Uterus (tissue), 4 donors: ENCODE data around the gene DBP. TPM values are rescaled to one million over a fixed set of nuclear protein-coding genes. Genes with fewer than 3 reads are reported as not detected.

Experiments
- DNase-seq, 2 donors: peaks; one replicate each; pipeline ENCODE4 v3.0.0-alpha.2; 2019 to 2020
- H3K27ac ChIP-seq, 2 donors: fragments of 200-600 bp; sonication (generic); 1 replicate in 1 of 2; 2 replicates in 1 of 2; pipeline ENCODE4 v1.5.1; 2016 to 2018
- H3K27me3 ChIP-seq, 2 donors: fragments of 200-600 bp; sonication (generic); one replicate each; pipeline ENCODE4 v1.5.1; 2018 to 2019; ENCODE audit warnings: control low read depth in 1 of 2
- H3K36me3 ChIP-seq, 2 donors: fragments of 200-600 bp; sonication (generic); one replicate each; pipeline ENCODE4 v1.5.1; 2019; ENCODE audit warnings: control low read depth in 1 of 2
- H3K4me1 ChIP-seq, 2 donors: fragments of 200-600 bp; sonication (generic); one replicate each; pipeline ENCODE4 v1.5.1; 2018 to 2019; ENCODE audit warnings: control low read depth in 1 of 2
- H3K4me3 ChIP-seq, 2 donors: fragments of 200-600 bp; sonication (generic); 1 replicate in 1 of 2; 2 replicates in 1 of 2; pipeline ENCODE4 v1.5.1; 2018 to 2019; ENCODE audit warnings: mild to moderate bottlenecking in 1 of 2
- H3K9me3 ChIP-seq, 2 donors: fragments of 200-600 bp; sonication (generic); one replicate each; pipeline ENCODE4 v1.5.1; 2019; ENCODE audit warnings: control low read depth in 1 of 2
- POLR2A ChIP-seq, 2 donors: fragments of 450-650 bp; IDR thresholded peaks; one replicate each; pipeline ENCODE4 v1.6.1; 2016; ENCODE audit warnings: antibody characterized with exemption in 2 of 2, mild to moderate bottlenecking in 1 of 2, moderate library complexity in 1 of 2
- intact Hi-C: fragments of 100-400 bp; cut with DNase I; formaldehyde crosslinking; loops from one replicate; pipeline ENCODE4 v1.15.1; 2023; ENCODE audit warnings: low total_unique reads
- total RNA-seq, 4 donors: library from RNA; depleted of rRNA in 3 of 4; stranded (reverse); fragments of >200 nt in 3 of 4; gene quantifications; one replicate each; pipeline versions ENCODE4 v1.1.0 to v1.2.4, GENCODE V29; 2014 to 2023
- TF ChIP-seq, protein P1 (sequence below), 4 experiments: fragments of 200-600 bp in 2 of 4; fragments of 450-650 bp in 2 of 4; sonication (generic) in 2 of 4; IDR thresholded peaks; one replicate each; pipeline ENCODE4 v1.5.1; 2016 to 2019; ENCODE audit warnings: antibody characterized with exemption in 4 of 4, mild to moderate bottlenecking in 2 of 4, moderate library complexity in 1 of 4
- donor health status: DM: yes; HTN: yes; CAD: no.

The DBP gene
- total RNA-seq, 4 donors from 2014 or later: 3.1 to 29.8 (median 11.3) TPM; not detected in 1

GRCh38 chr19:48613852-48614435, 23.2 kb downstream of the DBP start:
- Histone ChIP-seq H3K9me3 (no peaks in the 10 kb centered on the region), H3K4me1 (peaks cover 8 to 11% of the 10 kb centered on the region in 2 donors), H3K27me3 (no peaks in the 10 kb centered on the region), H3K27ac (no peak overlapping the region), H3K4me3 (no peak overlapping the region), H3K36me3 (no peaks in the 10 kb centered on the region)
- intact Hi-C loops: loop anchor here (10.0 kb wide), 2 partner anchors 119 to 1129 kb away; partner anchors contain the start of gene KPTN
- no peak for DNase-seq
- TF ChIP-seq POLR2A (IDR thresholded peaks at IDR 0.05): no peak
- TF ChIP-seq, protein P1, sequence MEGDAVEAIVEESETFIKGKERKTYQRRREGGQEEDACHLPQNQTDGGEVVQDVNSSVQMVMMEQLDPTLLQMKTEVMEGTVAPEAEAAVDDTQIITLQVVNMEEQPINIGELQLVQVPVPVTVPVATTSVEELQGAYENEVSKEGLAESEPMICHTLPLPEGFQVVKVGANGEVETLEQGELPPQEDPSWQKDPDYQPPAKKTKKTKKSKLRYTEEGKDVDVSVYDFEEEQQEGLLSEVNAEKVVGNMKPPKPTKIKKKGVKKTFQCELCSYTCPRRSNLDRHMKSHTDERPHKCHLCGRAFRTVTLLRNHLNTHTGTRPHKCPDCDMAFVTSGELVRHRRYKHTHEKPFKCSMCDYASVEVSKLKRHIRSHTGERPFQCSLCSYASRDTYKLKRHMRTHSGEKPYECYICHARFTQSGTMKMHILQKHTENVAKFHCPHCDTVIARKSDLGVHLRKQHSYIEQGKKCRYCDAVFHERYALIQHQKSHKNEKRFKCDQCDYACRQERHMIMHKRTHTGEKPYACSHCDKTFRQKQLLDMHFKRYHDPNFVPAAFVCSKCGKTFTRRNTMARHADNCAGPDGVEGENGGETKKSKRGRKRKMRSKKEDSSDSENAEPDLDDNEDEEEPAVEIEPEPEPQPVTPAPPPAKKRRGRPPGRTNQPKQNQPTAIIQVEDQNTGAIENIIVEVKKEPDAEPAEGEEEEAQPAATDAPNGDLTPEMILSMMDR (IDR thresholded peaks at IDR 0.05): no peak

GRCh38 chr19:48613024-48613851, 23.9 kb downstream of the DBP start:
- DNase-seq: no peak
- no peaks in the 10 kb centered on the region for H3K36me3 ChIP-seq
- H3K9me3 ChIP-seq: no peaks in the 10 kb centered on the region
- intact Hi-C loops: loop anchor here (10.0 kb wide), 2 partner anchors 118 to 1128 kb away; partner anchors contain the start of gene KPTN
- no peaks in the 10 kb centered on the region for H3K27me3 ChIP-seq
- peaks cover 8 to 9% of the 10 kb centered on the region in 2 donors for H3K4me1 ChIP-seq
- H3K4me3 ChIP-seq: no peak overlapping the region
- TF ChIP-seq, protein P1 (IDR thresholded peaks at IDR 0.05): no peak
- no peak for TF ChIP-seq POLR2A (IDR thresholded peaks at IDR 0.05)
- H3K27ac ChIP-seq: no peak overlapping the region

- H3K27me3 ChIP-seq: no peaks in the 10 kb centered on the region
- H3K27ac ChIP-seq: no peak overlapping the region
- no peak for DNase-seq
- H3K9me3 ChIP-seq: no peaks in the 10 kb centered on the region
- H3K4me1 ChIP-seq: no peaks in the 10 kb centered on the region
- H3K4me3 ChIP-seq: no peak overlapping the region
- intact Hi-C loops: loop anchor here (10.0 kb wide), 2 partner anchors 117 to 1127 kb away; partner anchors contain the start of gene KPTN
- TF ChIP-seq, protein P1 (IDR thresholded peaks at IDR 0.05): no peak
- no peak for TF ChIP-seq POLR2A (IDR thresholded peaks at IDR 0.05)
- no peaks in the 10 kb centered on the region for H3K36me3 ChIP-seq
Measured at GRCh38 chr19:48611872-48612271, 25.3 kb downstream of the DBP start.

DNA sequence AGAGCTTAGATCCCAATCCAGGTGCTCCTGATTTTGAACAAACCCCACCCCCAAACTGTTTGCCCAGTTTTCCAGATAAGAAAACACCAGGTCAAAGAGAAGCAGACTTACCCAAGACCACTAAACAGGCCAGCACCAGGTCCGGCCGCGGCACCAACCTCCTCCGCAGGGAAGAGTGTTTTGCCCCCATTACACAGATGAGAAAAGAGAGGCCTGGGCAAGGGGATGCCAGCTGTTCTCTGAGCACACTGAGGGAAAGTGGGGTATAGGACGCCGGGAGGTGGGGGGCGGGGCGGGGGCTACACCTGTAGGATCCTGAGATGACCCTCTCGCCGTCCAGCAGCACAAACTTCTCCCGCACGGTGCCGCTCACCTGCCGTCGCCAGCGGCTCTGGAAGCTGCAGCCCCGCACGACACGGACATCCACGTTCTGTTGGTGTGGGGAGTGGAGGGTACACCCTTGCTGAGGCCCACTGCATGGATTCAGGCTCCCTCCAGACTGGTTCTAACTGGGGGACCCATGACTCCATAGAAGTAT, 27.5 kb downstream of the DBP start:
- H3K9me3 ChIP-seq: no peaks in the 10 kb centered on the region
- no peaks in the 10 kb centered on the region for H3K36me3 ChIP-seq
- no peak overlapping the region for H3K4me3 ChIP-seq
- intact Hi-C loops: loop anchor here (10.0 kb wide), 2 partner anchors 115 to 1125 kb away; partner anchors contain the start of gene KPTN
- no peaks in the 10 kb centered on the region for H3K4me1 ChIP-seq
- no peaks in the 10 kb centered on the region for H3K27me3 ChIP-seq
- TF ChIP-seq, protein P1 (IDR thresholded peaks at IDR 0.05): no peak
- no peak for TF ChIP-seq POLR2A (IDR thresholded peaks at IDR 0.05)
- no peak for DNase-seq
- H3K27ac ChIP-seq: no peak overlapping the region
